ENCODE results near the gene CPEB4. TPM values are rescaled to one million over a fixed set of nuclear protein-coding genes. Genes with fewer than 3 reads are reported as not detected.
A peak's percentile ranks its signal among the peaks of the same experiment; 100 is the strongest.

The CPEB4 gene
- total RNA-seq, 1 experiment from 2014 or later, result 15.4 TPM

- Histone ChIP-seq H2AFZ (no peak overlapping the region), H3K27ac (peak overlapping the region; percentile 35), H3K4me2 (peak overlapping the region; percentile 15; the same call in 1 of the 2 replicates), H4K20me1 (ENCODE audit: insufficient read depth) (no peaks in the 10 kb centered on the region), H3K9me2 (ENCODE audit: insufficient read depth) (no peaks in the 10 kb centered on the region), H3K4me1 (replicated peaks; ENCODE audit: insufficient read depth) (peaks cover 56% of the 10 kb centered on the region), H3K9me3 (ENCODE audit: insufficient read depth, low read depth) (no peaks in the 10 kb centered on the region), H3K79me2 (ENCODE audit: low read depth) (no peaks in the 10 kb centered on the region), H3F3A (ENCODE audit: insufficient read depth, low read depth) (peaks cover 21% of the 10 kb centered on the region), H3K36me3 (ENCODE audit: low read depth) (no peaks in the 10 kb centered on the region), H3K27me3 (ENCODE audit: insufficient read depth, low read depth) (no peaks in the 10 kb centered on the region), H3K4me3 (no peak overlapping the region)
- intact Hi-C loops (cut with micrococcal nuclease; ENCODE audit: unreplicated experiment), result no loop called here
- peak in 1 of 2 experiments; percentile 44 for DNase-seq
- TF ChIP-seq CTCF (conservative IDR thresholded peaks at IDR 0.05), result no peak
- TF ChIP-seq EZH2 (IDR thresholded peaks at IDR 0.05; ENCODE audit: low read depth), result no peak
- CTCF ChIA-PET, result interaction anchor here (0.6 to 1.0 kb wide), 3 partner anchors 26 to 609 kb away, joined by 3 to 6 read pairs (median 3); no protein-coding TSS in a partner anchor
- POLR2A ChIA-PET (ENCODE audit: unreplicated experiment), result no interaction called here
- BruUV-seq (replicated peaks), result no TSS peak
These were observed 32.8 kb upstream of the CPEB4 start for GRCh38 chr5:173855162-173855994.

- Histone ChIP-seq H3F3A (ENCODE audit: insufficient read depth, low read depth) (peaks cover 21% of the 10 kb centered on the region), H3K79me2 (ENCODE audit: low read depth) (no peaks in the 10 kb centered on the region), H3K9me2 (ENCODE audit: insufficient read depth) (no peaks in the 10 kb centered on the region), H3K4me3 (no peak overlapping the region), H3K36me3 (ENCODE audit: low read depth) (no peaks in the 10 kb centered on the region), H3K27ac (no peak overlapping the region), H3K4me2 (no peak overlapping the region), H2AFZ (no peak overlapping the region), H3K9me3 (ENCODE audit: insufficient read depth, low read depth) (no peaks in the 10 kb centered on the region), H3K27me3 (ENCODE audit: insufficient read depth, low read depth) (no peaks in the 10 kb centered on the region), H4K20me1 (ENCODE audit: insufficient read depth) (no peaks in the 10 kb centered on the region), H3K4me1 (replicated peaks; ENCODE audit: insufficient read depth) (peaks cover 62% of the 10 kb centered on the region)
- BruUV-seq (replicated peaks), result no TSS peak
- intact Hi-C loops (cut with micrococcal nuclease; ENCODE audit: unreplicated experiment), result no loop called here
- CTCF ChIA-PET, result interaction anchor here (1.0 kb wide), 1 partner anchor 27 kb away, joined by 3 read pairs; no protein-coding TSS in a partner anchor
- POLR2A ChIA-PET (ENCODE audit: unreplicated experiment), result interaction anchor here (0.7 kb wide), 1 partner anchor 244 kb away, joined by 11 read pairs; no protein-coding TSS in a partner anchor
- TF ChIP-seq EZH2 (IDR thresholded peaks at IDR 0.05; ENCODE audit: low read depth), result no peak
- TF ChIP-seq CTCF (conservative IDR thresholded peaks at IDR 0.05), result no peak
- no peak for DNase-seq
These were observed 32.0 kb upstream of the CPEB4 start for GRCh38 chr5:173855995-173856656.

- ChIA-PET CTCF (no interaction called here), POLR2A (ENCODE audit: unreplicated experiment) (no interaction called here)
- Histone ChIP-seq H3K79me2 (ENCODE audit: low read depth) (no peaks in the 10 kb centered on the region), H3K27me3 (ENCODE audit: insufficient read depth, low read depth) (no peaks in the 10 kb centered on the region), H3F3A (ENCODE audit: insufficient read depth, low read depth) (peaks cover 21% of the 10 kb centered on the region), H3K9me3 (ENCODE audit: insufficient read depth, low read depth) (no peaks in the 10 kb centered on the region), H3K4me2 (no peak overlapping the region), H3K4me3 (no peak overlapping the region), H3K27ac (no peak overlapping the region), H3K4me1 (replicated peaks; ENCODE audit: insufficient read depth) (peaks cover 62% of the 10 kb centered on the region), H3K36me3 (ENCODE audit: low read depth) (no peaks in the 10 kb centered on the region), H2AFZ (no peak overlapping the region), H4K20me1 (ENCODE audit: insufficient read depth) (no peaks in the 10 kb centered on the region), H3K9me2 (ENCODE audit: insufficient read depth) (no peaks in the 10 kb centered on the region)
- no peak for DNase-seq
- no TSS peak for BruUV-seq (replicated peaks)
- TF ChIP-seq EZH2 (IDR thresholded peaks at IDR 0.05; ENCODE audit: low read depth) (no peak), CTCF (conservative IDR thresholded peaks at IDR 0.05) (no peak)
- intact Hi-C loops (cut with micrococcal nuclease; ENCODE audit: unreplicated experiment), result no loop called here
These were observed 30.9 kb upstream of the CPEB4 start for GRCh38 chr5:173857234-173857633.

Data from PC-9 (cell line).